IMR-90 (cell line): ENCODE results near the gene A4GALT. TPM values are rescaled to one million over a fixed set of nuclear protein-coding genes. Genes with fewer than 3 reads are reported as not detected.

ENCODE experiments used
- ATAC-seq: fragments of 200-7000 bp; cut with Tn5 transposase; 2 replicates; pipeline ENCODE4 v1.9.1; 2020; ENCODE audit warnings: low read depth, mild to moderate bottlenecking, moderate library complexity
- BruUV-seq: library from RNA; stranded (reverse); fragments of 400-500 nt; replicated peaks from 2 replicates; lab custom pipeline; 2021; lab: Mats Ljungman, UMichigan
- CTCF ChIA-PET: fragments of 300-600 bp; formaldehyde crosslinking; extraction: SDS; loops from one replicate; lab custom pipeline; 2021; ENCODE audit warnings: antibody characterized with exemption; lab: Yijun Ruan, JAX
- POLR2A ChIA-PET: fragments of 300-600 bp; sonication (Branson Sonifier 250); formaldehyde crosslinking; loops from one replicate; lab custom pipeline; 2022; ENCODE audit warnings: antibody characterized with exemption; ENCODE audit not compliant: unreplicated experiment; lab: Charles Lee
- DNase-seq: peaks from one replicate; pipeline ENCODE4 v3.0.0; 2013
- H2AFZ ChIP-seq: replicated peaks from 2 replicates; pipeline ENCODE3; 2013; ENCODE audit warnings: low read length, mild to moderate bottlenecking; ENCODE audit not compliant: poor library complexity
- H2AK5ac ChIP-seq: 2 replicates; pipeline ENCODE4 v1.6.1; 2013; ENCODE audit warnings: low read depth, low read length, inconsistent platforms
- H2AK9ac ChIP-seq: replicated peaks from 2 replicates; pipeline ENCODE3; 2013; ENCODE audit warnings: mild to moderate bottlenecking, low read depth, low read length, moderate library complexity; ENCODE audit not compliant: poor library complexity
- H2BK120ac ChIP-seq: 2 replicates; pipeline ENCODE4 v1.6.1; 2013; ENCODE audit warnings: low read depth, low read length, inconsistent platforms
- H2BK15ac ChIP-seq: 3 replicates; pipeline ENCODE4 v1.6.1; 2013; ENCODE audit warnings: low read depth, low read length, inconsistent platforms
- H2BK20ac ChIP-seq: 2 replicates; pipeline ENCODE4 v1.6.1; 2013; ENCODE audit warnings: low read depth, mild to moderate bottlenecking, inconsistent platforms, low read length, moderate library complexity
- H2BK5ac ChIP-seq: 2 replicates; pipeline ENCODE4 v1.6.1; 2013; ENCODE audit warnings: mild to moderate bottlenecking, low read depth, low read length, inconsistent platforms; ENCODE audit not compliant: poor library complexity, severe bottlenecking
- H3K14ac ChIP-seq: replicated peaks from 2 replicates; pipeline ENCODE4 v1.6.1; 2013; ENCODE audit warnings: low read depth, low read length, inconsistent platforms
- H3K18ac ChIP-seq: 2 replicates; pipeline ENCODE4 v1.6.1; 2013; ENCODE audit warnings: low read depth, low read length, control low read depth
- H3K23ac ChIP-seq: 2 replicates; pipeline ENCODE4 v1.6.1; 2013; ENCODE audit warnings: low read depth, low read length, inconsistent platforms
- H3K27ac ChIP-seq: 2 replicates; pipeline ENCODE4 v1.5.1; 2013; ENCODE audit warnings: mild to moderate bottlenecking, control low read depth, low read length; ENCODE audit not compliant: insufficient read depth
- H3K27me3 ChIP-seq: 2 replicates; pipeline ENCODE4 v1.6.1; 2013; ENCODE audit warnings: low read length; ENCODE audit not compliant: control insufficient read depth, insufficient read depth
- H3K36me3 ChIP-seq: 2 replicates; pipeline ENCODE4 v1.6.1; 2013; ENCODE audit warnings: low read length, mixed read lengths; ENCODE audit not compliant: control insufficient read depth, insufficient read depth
- H3K4ac ChIP-seq: 2 replicates; pipeline ENCODE4 v1.6.1; 2013; ENCODE audit warnings: low read depth, low read length, inconsistent platforms
- H3K4me1 ChIP-seq: 2 replicates; pipeline ENCODE4 v1.6.1; 2013; ENCODE audit warnings: low read length, mixed read lengths; ENCODE audit not compliant: control insufficient read depth, insufficient read depth
- H3K4me2 ChIP-seq: 2 replicates; pipeline ENCODE4 v1.6.1; 2013; ENCODE audit warnings: low read depth, mild to moderate bottlenecking, control low read depth, low read length, moderate library complexity
- H3K4me3 ChIP-seq: 2 replicates; pipeline ENCODE4 v1.5.1; 2013; ENCODE audit warnings: low read depth, mild to moderate bottlenecking, control low read depth, low read length, moderate library complexity; ENCODE audit not compliant: insufficient read depth
- H3K56ac ChIP-seq: 2 replicates; pipeline ENCODE4 v1.6.1; 2013; ENCODE audit warnings: low read length, inconsistent platforms; ENCODE audit not compliant: insufficient read depth; ENCODE audit errors: extremely low read depth
- H3K79me1 ChIP-seq, 2 experiments: 2 replicates each; pipeline ENCODE4 v1.6.1; 2013; ENCODE audit warnings: low read length in 2 of 2, inconsistent platforms in 1 of 2, low read depth in 1 of 2
- H3K9ac ChIP-seq: 2 replicates; pipeline ENCODE4 v1.6.1; 2013; ENCODE audit warnings: low read depth, low read length, control low read depth
- H3K9me1 ChIP-seq: 2 replicates; pipeline ENCODE4 v1.6.1; 2013; ENCODE audit warnings: low read length, inconsistent platforms; ENCODE audit not compliant: insufficient read depth
- H3K9me3 ChIP-seq: 2 replicates; pipeline ENCODE4 v1.6.1; 2013; ENCODE audit warnings: low read length; ENCODE audit not compliant: control insufficient read depth, insufficient read depth
- H4K20me1 ChIP-seq: 2 replicates; pipeline ENCODE4 v1.6.1; 2013; ENCODE audit warnings: low read length, inconsistent platforms; ENCODE audit not compliant: insufficient read depth
- H4K5ac ChIP-seq: 2 replicates; pipeline ENCODE4 v1.6.1; 2013; ENCODE audit warnings: mild to moderate bottlenecking, low read depth, low read length, control low read depth
- H4K8ac ChIP-seq, 2 experiments: 2 replicates each; pipeline ENCODE4 v1.6.1; 2013; ENCODE audit warnings: low read depth in 2 of 2, low read length in 2 of 2, control low read depth in 1 of 2, inconsistent platforms in 1 of 2
- H4K91ac ChIP-seq: 2 replicates; pipeline ENCODE4 v1.6.1; 2013; ENCODE audit warnings: low read depth, low read length, inconsistent platforms; ENCODE audit not compliant: insufficient read depth
- BHLHE40 ChIP-seq: fragments of 150-350 bp; IDR thresholded peaks from 2 replicates; pipeline ENCODE4 v1.6.1; 2016; ENCODE audit warnings: mild to moderate bottlenecking, low read depth, low read length
- CEBPB ChIP-seq: IDR thresholded peaks from 2 replicates; pipeline ENCODE4 v1.6.1; 2012; ENCODE audit warnings: low read depth, low read length, improper control_type of control experiment
- CHD1 ChIP-seq: IDR thresholded peaks from 2 replicates; pipeline ENCODE4 v1.6.1; 2012; ENCODE audit warnings: low read depth, low read length, improper control_type of control experiment
- CTCF ChIP-seq: conservative IDR thresholded peaks from 2 replicates; pipeline ENCODE4 v1.5.1; 2012; ENCODE audit warnings: mild to moderate bottlenecking, low read depth, low read length, improper control_type of control experiment
- ELK1 ChIP-seq: fragments of 150-350 bp; IDR thresholded peaks from 2 replicates; pipeline ENCODE4 v1.6.1; 2016; ENCODE audit warnings: low read depth, mild to moderate bottlenecking, low read length, moderate library complexity, borderline replicate concordance
- FOS ChIP-seq: fragments of 150-350 bp; IDR thresholded peaks from 2 replicates; pipeline ENCODE4 v1.6.1; 2016; ENCODE audit warnings: low read depth, low read length
- MAFK ChIP-seq: IDR thresholded peaks from 2 replicates; pipeline ENCODE4 v1.6.1; 2012; ENCODE audit warnings: low read depth, low read length, improper control_type of control experiment
- MAZ ChIP-seq: IDR thresholded peaks from 2 replicates; pipeline ENCODE4 v1.6.1; 2012; ENCODE audit warnings: low read depth, mild to moderate bottlenecking, low read length, improper control_type of control experiment, moderate library complexity, borderline replicate concordance
- MXI1 ChIP-seq: IDR thresholded peaks from 2 replicates; pipeline ENCODE4 v1.6.1; 2012; ENCODE audit warnings: low read depth, mild to moderate bottlenecking, low read length, moderate library complexity, borderline replicate concordance
- POLR2A ChIP-seq: IDR thresholded peaks from 2 replicates; pipeline ENCODE4 v1.6.1; 2012; ENCODE audit warnings: mild to moderate bottlenecking, low read depth, low read length
- RAD21 ChIP-seq: IDR thresholded peaks from 2 replicates; pipeline ENCODE4 v1.6.1; 2012; ENCODE audit warnings: low read length, improper control_type of control experiment
- RFX5 ChIP-seq: IDR thresholded peaks from 2 replicates; pipeline ENCODE4 v1.8.0; 2012; ENCODE audit warnings: low read depth, mild to moderate bottlenecking, low read length, moderate library complexity
- SMC3 ChIP-seq: fragments of 150-350 bp; IDR thresholded peaks from 2 replicates; pipeline ENCODE4 v1.6.1; 2016; ENCODE audit warnings: low read depth, mild to moderate bottlenecking, antibody characterized with exemption, low read length, moderate library complexity
- USF2 ChIP-seq: fragments of 150-350 bp; IDR thresholded peaks from 2 replicates; pipeline ENCODE4 v1.6.1; 2017; ENCODE audit warnings: mild to moderate bottlenecking, antibody characterized with exemption, low read length, low read depth
- WGBS, 2 experiments: methylation state at CpG; one replicate each; pipeline versions ENCODE4 v1.1.5 to v1.1.7; 2013; ENCODE audit warnings: missing lambda C conversion rate in 2 of 2; ENCODE audit not compliant: insufficient read length in 1 of 2; ENCODE audit errors: extremely low coverage in 2 of 2; 5-methylcytosine and 5-hydroxymethylcytosine counted together
- dilution Hi-C: fragments of 300-500 bp; cut with HindIII; formaldehyde crosslinking; loops from one replicate; pipeline ENCODE4 v1.14.3; 2018; ENCODE audit warnings: low sequenced_read_pairs; ENCODE audit not compliant: unreplicated experiment
- in situ Hi-C: fragments of 300-500 bp; cut with MboI; formaldehyde crosslinking; loops from 3 replicates; pipeline ENCODE4 v1.14.3; 2019; ENCODE audit warnings: low sequenced_read_pairs, inconsistent platforms, mixed read lengths
- intact Hi-C: fragments of 100-400 bp; cut with micrococcal nuclease; formaldehyde crosslinking; loops from 2 replicates; pipeline ENCODE4 v1.10.0; 2022
- polyA plus RNA-seq, 3 experiments: library from polyadenylated mRNA; depleted of rRNA; stranded (reverse); fragments of >200 nt; gene quantifications; 2 replicates each; pipeline ENCODE4 v1.2.3, GENCODE V29; 2012; ENCODE audit warnings: low replicate concordance in 1 of 3
- total RNA-seq: library from RNA; depleted of rRNA; stranded (reverse); fragments of >200 nt; gene quantifications from 2 replicates; pipeline ENCODE4 v1.2.3, GENCODE V29; 2012

A4GALT gene
- total and polyA plus RNA-seq, 2 of the 4 experiments (the other 2 are of a cell fraction) = 1.6 to 6.1 TPM

- no peak overlapping the region for H3K4me3 ChIP-seq
- H3K4ac ChIP-seq = peak overlapping the region; percentile 78
- TF ChIP-seq MAZ (0 out of 2 replicates have a peak, but pooled peaks have one; percentile 20), CHD1 (no peak), USF2 (no peak), CEBPB (peak; percentile 55), BHLHE40 (peak; percentile 72), POLR2A (no peak), MXI1 (no peak), SMC3 (no peak), ELK1 (no peak), RFX5 (no peak), FOS (peak; percentile 54; the same call in 1 of the 2 replicates), CTCF (no peak), MAFK (no peak), RAD21 (no peak)
- ATAC-seq = 0 out of 2 replicates have a peak, but pooled peaks have one; percentile 22
- intact Hi-C loops (no loop called here), dilution Hi-C loops (no loop called here), in situ Hi-C loops (no loop called here)
- H3K14ac ChIP-seq = peak overlapping the region; percentile 58
- peaks cover 17% of the 10 kb centered on the region for H3K9me1 ChIP-seq
- peak overlapping the region; percentile 46 for H2BK5ac ChIP-seq
- H4K91ac ChIP-seq = peak overlapping the region; percentile 73
- 55% methylated on average over 2 of the region's 23 CpGs; no CpG with 5 or more reads in 1 of the 2 experiments for WGBS, 2 experiments
- peak; percentile 86 for DNase-seq
- peaks cover 16% of the 10 kb centered on the region for H3K4me1 ChIP-seq
- H3K56ac ChIP-seq = no peak overlapping the region
- H2BK120ac ChIP-seq = peak overlapping the region; percentile 83
- H3K4me2 ChIP-seq = no peak overlapping the region
- H2BK15ac ChIP-seq = peak overlapping the region; percentile 39; the same call in 2 of the 3 replicates
- peak overlapping the region in 1 of 2 experiments; percentile 74; a peak in 1 of 4 replicates for H4K8ac ChIP-seq
- H3K27ac ChIP-seq = peak overlapping the region; percentile 46
- H3K36me3 ChIP-seq = no peaks in the 10 kb centered on the region
- H3K9me3 ChIP-seq = no peaks in the 10 kb centered on the region
- no peaks in the 10 kb centered on the region for H3K79me1 ChIP-seq
- H2AFZ ChIP-seq = peak overlapping the region; percentile 26
- no TSS peak for BruUV-seq
- no peaks in the 10 kb centered on the region for H3K27me3 ChIP-seq
- peak overlapping the region; percentile 89 for H2BK20ac ChIP-seq
- no peak overlapping the region for H3K23ac ChIP-seq
- peak overlapping the region; percentile 83; the same call in 1 of the 2 replicates for H2AK5ac ChIP-seq
- H4K20me1 ChIP-seq = no peaks in the 10 kb centered on the region
- peak overlapping the region; percentile 71 for H4K5ac ChIP-seq
- H3K18ac ChIP-seq = peak overlapping the region; percentile 67
- CTCF ChIA-PET = no interaction called here
- no peak overlapping the region for H3K9ac ChIP-seq
- peak overlapping the region; percentile 92 for H2AK9ac ChIP-seq
- POLR2A ChIA-PET = no interaction called here
Observed at GRCh38 chr22:42758931-42759629, 38.4 kb upstream of the A4GALT start.
